Fibroblast of lung (primary cell): ENCODE results near the gene TGDS.

ENCODE experiments used
- CTCF ChIP-seq, 2 donors: IDR thresholded peaks in 1 of 2; conservative IDR thresholded peaks in 1 of 2; 1 replicate in 1 of 2; 2 replicates in 1 of 2; pipeline ENCODE4 v1.5.1; 2011 to 2012; ENCODE audit warnings: low read length in 2 of 2, control low read depth in 1 of 2, inconsistent platforms in 1 of 2, low read depth in 1 of 2, mild to moderate bottlenecking in 1 of 2
- EZH2 ChIP-seq: IDR thresholded peaks from 2 replicates; pipeline ENCODE4 v1.5.1; 2012; ENCODE audit warnings: low read length, control low read depth, mild to moderate bottlenecking; ENCODE audit errors: missing control alignments

GRCh38 chr13:94553766-94554165 lies 42.2 kb downstream of the TGDS start:
- TF ChIP-seq EZH2 (no peak), CTCF (conservative IDR thresholded peaks at IDR 0.05 in 1 of 2, IDR thresholded peaks at IDR 0.05 in 1 of 2; ENCODE audit: low read depth in 1 of 2, low read length in 2 of 2) (no peak)
